Loucy (cell line): ENCODE results near the gene DEPDC7.

Experiments used
- CTCF ChIP-seq: fragments of 200-600 bp; sonication (generic); conservative IDR thresholded peaks from 2 replicates; pipeline ENCODE4 v1.5.1; 2014; ENCODE audit warnings: mild to moderate bottlenecking, antibody characterized with exemption, low read length
- EZH2phosphoT487 ChIP-seq: fragments of 200-600 bp; IDR thresholded peaks from 2 replicates; pipeline ENCODE4 v1.6.1; 2018; ENCODE audit warnings: antibody characterized with exemption, mild to moderate bottlenecking, moderate library complexity, borderline replicate concordance

- TF ChIP-seq EZH2phosphoT487, result no peak
- TF ChIP-seq CTCF, result no peak
These were observed 51.6 kb downstream of the DEPDC7 start for GRCh38 chr11:33067294-33067693.
